GM18505 (cell line): ENCODE results near the gene IL9.

Experiments
- ATAC-seq: cut with Tn5 transposase; IDR thresholded peaks from one replicate; pipeline ENCODE4 v1.9.1; 2021; ENCODE audit not compliant: unreplicated experiment
- POLR2A ChIP-seq: IDR thresholded peaks from 4 replicates; pipeline ENCODE4 v1.6.1; 2011; ENCODE audit warnings: borderline replicate concordance; ENCODE audit not compliant: insufficient read depth, insufficient read length; ENCODE audit errors: extremely low read depth

Gene IL9

GRCh38 chr5:135883441-135883840, 12.2 kb downstream of the IL9 start:
- no peak for TF ChIP-seq POLR2A
- no peak for ATAC-seq

- no peak for ATAC-seq
- TF ChIP-seq POLR2A, result no peak
Measured at GRCh38 chr5:135883026-135883425, 12.6 kb downstream of the IL9 start.

DNA sequence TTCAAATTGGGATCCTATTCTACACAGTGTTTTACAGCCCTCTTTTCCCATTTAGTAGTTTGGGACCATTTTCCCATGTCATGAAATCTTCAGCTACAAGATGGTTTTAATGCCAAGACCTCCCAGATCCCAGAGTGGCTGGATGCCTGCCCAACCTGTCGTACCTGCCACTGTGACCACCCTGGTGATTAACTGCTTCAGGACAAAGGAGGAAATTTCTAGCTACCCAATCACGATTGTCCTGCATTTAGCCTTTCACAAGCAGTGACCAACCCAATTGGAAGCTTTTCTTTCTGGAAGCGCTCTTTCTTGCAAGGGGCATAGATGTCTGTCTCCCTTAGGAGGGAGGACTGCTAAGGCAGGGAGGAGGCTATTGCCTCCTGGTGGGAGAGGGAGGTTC, 13.8 kb downstream of the IL9 start:
- ATAC-seq, result no peak
- no peak for TF ChIP-seq POLR2A

DNA sequence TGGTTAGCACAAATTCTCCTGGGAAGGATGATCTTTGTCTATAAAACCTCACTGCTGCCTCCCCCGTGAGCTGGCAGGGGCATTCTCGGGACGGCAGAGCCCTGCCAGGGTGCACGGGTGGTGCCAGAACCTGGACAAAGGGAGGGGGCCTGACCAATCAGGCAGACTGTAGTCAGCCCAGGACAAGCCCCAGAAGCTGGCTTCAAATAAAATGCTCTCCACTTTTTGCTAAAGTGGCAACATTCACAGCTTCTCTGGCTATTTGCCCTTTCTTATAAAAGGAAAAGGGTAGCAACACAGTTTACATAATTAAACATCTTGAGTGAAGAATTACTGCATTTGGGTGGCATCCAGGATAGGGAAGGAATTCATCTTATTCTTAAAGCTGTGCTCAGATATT, 14.4 kb downstream of the IL9 start:
- no peak for ATAC-seq
- no peak for TF ChIP-seq POLR2A

- no peak for ATAC-seq
- TF ChIP-seq POLR2A, result no peak
Measured at GRCh38 chr5:135880801-135881200, 14.8 kb downstream of the IL9 start.

- no peak for ATAC-seq
- no peak for TF ChIP-seq POLR2A
Measured at GRCh38 chr5:135880278-135880677, 15.4 kb downstream of the IL9 start.

GRCh38 chr5:135879591-135879990, 16.1 kb downstream of the IL9 start:
- no peak for TF ChIP-seq POLR2A
- no peak for ATAC-seq

- no peak for ATAC-seq
- TF ChIP-seq POLR2A, result no peak
Measured at GRCh38 chr5:135878156-135878620, 17.5 kb downstream of the IL9 start.

- TF ChIP-seq POLR2A, result no peak
- ATAC-seq, result no peak
Measured at GRCh38 chr5:135877570-135878155, 18.0 kb downstream of the IL9 start.

GRCh38 chr5:135876146-135876545, 19.5 kb downstream of the IL9 start:
- no peak for TF ChIP-seq POLR2A
- ATAC-seq, result no peak

DNA sequence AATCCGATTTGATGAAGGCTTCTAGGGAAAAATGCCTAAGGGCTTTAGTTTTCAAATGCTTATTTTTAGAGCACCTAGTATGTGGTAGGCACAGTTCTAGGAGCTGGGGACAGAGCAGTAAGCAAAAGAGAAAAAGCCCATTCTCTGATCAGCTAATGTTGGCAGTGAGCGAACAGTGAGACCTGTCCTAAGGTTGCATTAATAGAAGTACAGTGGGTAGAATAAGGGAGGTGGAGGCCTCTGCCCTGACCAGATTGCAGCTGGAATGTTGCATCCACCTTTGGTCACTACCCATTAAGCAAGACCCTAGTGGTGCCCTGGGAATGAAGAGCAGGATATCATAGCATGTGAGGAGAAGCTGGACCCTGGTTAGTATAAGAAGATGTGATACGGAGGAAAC, 20.1 kb downstream of the IL9 start:
- no peak for ATAC-seq
- no peak for TF ChIP-seq POLR2A

GRCh38 chr5:135874461-135874860, 21.2 kb downstream of the IL9 start:
- no peak for ATAC-seq
- no peak for TF ChIP-seq POLR2A

- no peak for ATAC-seq
Measured at GRCh38 chr5:135873831-135874230, 21.8 kb downstream of the IL9 start.

DNA sequence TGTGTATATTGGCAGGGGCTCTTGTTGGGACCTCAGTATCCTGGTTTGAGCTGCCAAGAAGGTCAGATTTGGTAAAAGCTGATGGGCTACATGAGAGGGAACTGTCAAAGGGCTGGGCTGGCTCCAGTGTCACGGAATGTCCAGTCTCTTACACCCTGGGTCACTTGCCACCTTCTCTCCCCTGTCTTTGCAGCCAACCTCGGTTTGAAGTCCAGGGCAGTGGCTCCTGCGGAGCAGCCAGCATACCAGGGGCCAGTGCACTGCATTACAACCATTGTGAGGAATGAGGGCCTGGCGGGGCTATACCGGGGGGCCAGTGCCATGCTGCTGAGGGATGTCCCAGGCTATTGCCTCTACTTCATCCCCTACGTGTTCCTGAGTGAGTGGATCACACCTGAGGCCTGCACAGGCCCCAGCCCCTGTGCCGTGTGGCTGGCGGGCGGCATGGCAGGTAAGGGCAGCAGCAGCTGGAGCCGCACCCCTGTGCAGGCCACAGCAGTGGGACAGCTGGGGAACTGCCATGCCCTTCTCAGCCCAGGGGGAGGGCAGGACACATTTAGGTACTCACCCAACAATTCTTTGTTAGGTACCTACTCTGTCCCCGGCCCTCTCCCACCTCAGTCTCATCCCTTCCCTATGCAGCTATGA, 24.2 kb downstream of the IL9 start:
- no peak for ATAC-seq
- no peak for TF ChIP-seq POLR2A

More at GRCh38 chr5:135873831-135874230, 21.8 kb downstream of the IL9 start:
- TF ChIP-seq POLR2A, result no peak
